ENCODE data around the gene THOC5.
"Not testable (repeated sequence)": the region's sequence is repeated elsewhere in the genome, so short reads cannot be mapped to it uniquely, and the experiment has no call there.

THOC5 gene

GRCh38 chr22:29594447-29594846 lies 40.9 kb upstream of the THOC5 start:
- H3K4me3 ChIP-seq (replicated peaks; ENCODE audit: insufficient read depth, low read length); H3K27me3 ChIP-seq (ENCODE audit: insufficient read depth, poor library complexity, severe bottlenecking); H3K27ac ChIP-seq (replicated peaks); DNase-seq (ENCODE audit: low read depth in 1 of 2, low spot score in 1 of 2): not testable (repeated sequence)

- Histone ChIP-seq H3K27me3 (ENCODE audit: insufficient read depth, poor library complexity, severe bottlenecking) (no peaks in the 10 kb centered on the region), H3K4me3 (replicated peaks; ENCODE audit: insufficient read depth, low read length) (no peak overlapping the region), H3K27ac (replicated peaks) (no peak overlapping the region)
- no peak for DNase-seq (ENCODE audit: low read depth in 1 of 2, low spot score in 1 of 2)
- TF ChIP-seq, protein P1, sequence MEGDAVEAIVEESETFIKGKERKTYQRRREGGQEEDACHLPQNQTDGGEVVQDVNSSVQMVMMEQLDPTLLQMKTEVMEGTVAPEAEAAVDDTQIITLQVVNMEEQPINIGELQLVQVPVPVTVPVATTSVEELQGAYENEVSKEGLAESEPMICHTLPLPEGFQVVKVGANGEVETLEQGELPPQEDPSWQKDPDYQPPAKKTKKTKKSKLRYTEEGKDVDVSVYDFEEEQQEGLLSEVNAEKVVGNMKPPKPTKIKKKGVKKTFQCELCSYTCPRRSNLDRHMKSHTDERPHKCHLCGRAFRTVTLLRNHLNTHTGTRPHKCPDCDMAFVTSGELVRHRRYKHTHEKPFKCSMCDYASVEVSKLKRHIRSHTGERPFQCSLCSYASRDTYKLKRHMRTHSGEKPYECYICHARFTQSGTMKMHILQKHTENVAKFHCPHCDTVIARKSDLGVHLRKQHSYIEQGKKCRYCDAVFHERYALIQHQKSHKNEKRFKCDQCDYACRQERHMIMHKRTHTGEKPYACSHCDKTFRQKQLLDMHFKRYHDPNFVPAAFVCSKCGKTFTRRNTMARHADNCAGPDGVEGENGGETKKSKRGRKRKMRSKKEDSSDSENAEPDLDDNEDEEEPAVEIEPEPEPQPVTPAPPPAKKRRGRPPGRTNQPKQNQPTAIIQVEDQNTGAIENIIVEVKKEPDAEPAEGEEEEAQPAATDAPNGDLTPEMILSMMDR (IDR thresholded peaks at IDR 0.05; ENCODE audit: insufficient read depth, low read length) = no peak
- TF ChIP-seq GABPA (IDR thresholded peaks at IDR 0.05; ENCODE audit: low read depth) = no peak
Measured at GRCh38 chr22:29593923-29594322, 40.4 kb upstream of the THOC5 start.

GRCh38 chr22:29587938-29588699 lies 34.6 kb upstream of the THOC5 start:
- Histone ChIP-seq H3K27me3 (ENCODE audit: insufficient read depth, poor library complexity, severe bottlenecking) (no peaks in the 10 kb centered on the region), H3K27ac (replicated peaks) (no peak overlapping the region), H3K4me3 (replicated peaks; ENCODE audit: insufficient read depth, low read length) (no peak overlapping the region)
- DNase-seq (ENCODE audit: low read depth in 1 of 2, low spot score in 1 of 2) = no peak
- TF ChIP-seq, protein P1 (IDR thresholded peaks at IDR 0.05; ENCODE audit: insufficient read depth, low read length) = no peak
- TF ChIP-seq POLR2AphosphoS5 (IDR thresholded peaks at IDR 0.05; ENCODE audit: low read depth) (no peak), REST (IDR thresholded peaks at IDR 0.05; ENCODE audit: insufficient replicate concordance, low read depth) (no peak), SPI1 (IDR thresholded peaks at IDR 0.05; ENCODE audit: borderline replicate concordance, low read depth) (no peak), GABPA (IDR thresholded peaks at IDR 0.05; ENCODE audit: low read depth) (no peak)

GRCh38 chr22:29586193-29586705 lies 32.7 kb upstream of the THOC5 start:
- H3K27me3 ChIP-seq (ENCODE audit: insufficient read depth, poor library complexity, severe bottlenecking); DNase-seq (ENCODE audit: low read depth in 1 of 2, low spot score in 1 of 2); H3K4me3 ChIP-seq (replicated peaks; ENCODE audit: insufficient read depth, low read length); H3K27ac ChIP-seq (replicated peaks): not testable (repeated sequence)

DNA sequence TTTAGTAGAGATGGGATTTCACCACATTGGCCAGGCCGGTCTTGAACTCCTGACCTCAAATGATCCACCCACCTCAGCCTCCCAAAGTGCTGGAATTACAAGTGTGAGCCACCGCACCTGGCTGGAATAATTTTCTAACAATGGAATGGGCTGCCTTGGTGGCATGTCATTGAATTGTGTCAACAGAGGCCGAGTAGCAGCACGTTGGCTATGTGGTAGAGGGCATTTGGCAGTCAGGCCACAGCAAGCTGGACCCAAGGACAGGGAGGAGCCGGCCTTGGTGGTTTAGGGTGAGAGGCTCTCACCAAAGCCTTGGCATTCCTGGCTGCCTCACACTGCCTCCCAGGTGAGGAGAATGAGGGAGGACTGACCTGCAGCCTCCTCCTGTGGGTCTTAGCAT lies 31.4 kb upstream of the THOC5 start:
- Histone ChIP-seq H3K4me3 (replicated peaks; ENCODE audit: insufficient read depth, low read length) (no peak overlapping the region), H3K27me3 (ENCODE audit: insufficient read depth, poor library complexity, severe bottlenecking) (no peaks in the 10 kb centered on the region), H3K27ac (replicated peaks) (no peak overlapping the region)
- DNase-seq (ENCODE audit: low read depth in 1 of 2, low spot score in 1 of 2) = no peak
- TF ChIP-seq POLR2AphosphoS5 (IDR thresholded peaks at IDR 0.05; ENCODE audit: low read depth) (no peak), GABPA (IDR thresholded peaks at IDR 0.05; ENCODE audit: low read depth) (no peak), REST (IDR thresholded peaks at IDR 0.05; ENCODE audit: insufficient replicate concordance, low read depth) (no peak), SPI1 (IDR thresholded peaks at IDR 0.05; ENCODE audit: borderline replicate concordance, low read depth) (no peak)
- TF ChIP-seq, protein P1 (IDR thresholded peaks at IDR 0.05; ENCODE audit: insufficient read depth, low read length) = no peak
